ENCODE measurements around the gene SLC25A47.
"Not testable (repeated sequence)": the region's sequence is repeated elsewhere in the genome, so short reads cannot be mapped to it uniquely, and the experiment has no call there.

SLC25A47 gene

GRCh38 chr14:100281286-100282082 lies 41.7 kb upstream of the SLC25A47 start:
- DNase-seq (ENCODE audit: low read depth, low spot score), result no peak
- H3K4me3 ChIP-seq (ENCODE audit: low read depth, low read length), result no peak overlapping the region
- no peak for TF ChIP-seq CTCF (IDR thresholded peaks at IDR 0.05; ENCODE audit: low read depth, low read length)
- in situ Hi-C loops (cut with HindIII; ENCODE audit: low sequenced_read_pairs), result no loop called here

- TF ChIP-seq CTCF (IDR thresholded peaks at IDR 0.05; ENCODE audit: low read depth, low read length), result no peak
- DNase-seq (ENCODE audit: low read depth, low spot score), result no peak
- in situ Hi-C loops (cut with HindIII; ENCODE audit: low sequenced_read_pairs), result no loop called here
- no peak overlapping the region for H3K4me3 ChIP-seq (ENCODE audit: low read depth, low read length)
These were observed 41.1 kb upstream of the SLC25A47 start for GRCh38 chr14:100282083-100282350.

- in situ Hi-C loops (cut with HindIII; ENCODE audit: low sequenced_read_pairs), result no loop called here
- TF ChIP-seq CTCF (IDR thresholded peaks at IDR 0.05; ENCODE audit: low read depth, low read length), result no peak
- no peak overlapping the region for H3K4me3 ChIP-seq (ENCODE audit: low read depth, low read length)
- DNase-seq (ENCODE audit: low read depth, low spot score), result no peak
These were observed 40.2 kb upstream of the SLC25A47 start for GRCh38 chr14:100282766-100283419.

- DNase-seq (ENCODE audit: low read depth, low spot score); in situ Hi-C loops (cut with HindIII; ENCODE audit: low sequenced_read_pairs); H3K4me3 ChIP-seq (ENCODE audit: low read depth, low read length): not testable (repeated sequence)
These were observed 39.7 kb upstream of the SLC25A47 start for GRCh38 chr14:100283436-100283835.

- DNase-seq (ENCODE audit: low read depth, low spot score), result no peak
- in situ Hi-C loops (cut with HindIII; ENCODE audit: low sequenced_read_pairs), result no loop called here
- TF ChIP-seq CTCF (IDR thresholded peaks at IDR 0.05; ENCODE audit: low read depth, low read length), result no peak
- peak overlapping the region; percentile 56 for H3K4me3 ChIP-seq (ENCODE audit: low read depth, low read length)
These were observed 38.9 kb upstream of the SLC25A47 start for GRCh38 chr14:100283984-100284881.

- in situ Hi-C loops (cut with HindIII; ENCODE audit: low sequenced_read_pairs), result no loop called here
- TF ChIP-seq CTCF (IDR thresholded peaks at IDR 0.05; ENCODE audit: low read depth, low read length), result peak; percentile 84
- DNase-seq (ENCODE audit: low read depth, low spot score), result peak; percentile 42
- peak overlapping the region; percentile 56 for H3K4me3 ChIP-seq (ENCODE audit: low read depth, low read length)
These were observed 37.9 kb upstream of the SLC25A47 start for GRCh38 chr14:100285021-100285912.
